HG02884 (cell line): ENCODE measurements around the gene TMEM106A.
"Not testable (repeated sequence)": the region's sequence is repeated elsewhere in the genome, so short reads cannot be mapped to it uniquely, and the experiment has no call there.

Source experiments
- ATAC-seq: cut with Tn5 transposase; IDR thresholded peaks from one replicate; pipeline ENCODE4 v1.9.1; 2021; ENCODE audit warnings: mild to moderate bottlenecking, moderate library complexity; ENCODE audit not compliant: unreplicated experiment

The TMEM106A gene

GRCh38 chr17:43211480-43212402 is at the start of gene TMEM106A:
TMEM106A (plus strand) TSS chr17:43211875; CDS start chr17:43213042, 1,167 bp downstream.
- ATAC-seq: no peak

DNA sequence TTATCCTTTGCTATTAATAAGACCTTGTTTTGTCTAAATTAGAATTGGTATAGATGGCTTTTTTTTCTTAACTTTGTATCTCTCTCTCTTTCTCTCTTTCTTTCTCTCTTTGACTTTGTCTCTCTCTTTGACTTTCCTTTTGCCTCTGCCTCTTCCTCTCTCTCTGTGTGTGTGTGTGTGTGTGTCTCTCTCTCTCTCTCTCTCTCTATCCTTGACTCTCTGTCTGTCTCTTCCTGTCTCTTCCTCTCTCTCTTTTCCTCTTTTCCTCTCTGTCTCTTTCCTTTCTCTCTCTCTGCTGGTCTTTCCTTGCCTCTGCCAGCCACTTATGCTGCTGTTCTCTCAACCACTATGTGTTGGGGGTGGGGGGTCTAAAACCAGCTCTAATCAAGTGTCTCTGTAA is 45.7 kb upstream of the TMEM106A start:
- not testable (repeated sequence) for ATAC-seq

- peak; percentile 7 for ATAC-seq
Measured at GRCh38 chr17:43169561-43170139, 42.0 kb upstream of the TMEM106A start.

GRCh38 chr17:43170140-43170765 is 41.4 kb upstream of the TMEM106A start:
- ATAC-seq: peak; percentile 64

DNA sequence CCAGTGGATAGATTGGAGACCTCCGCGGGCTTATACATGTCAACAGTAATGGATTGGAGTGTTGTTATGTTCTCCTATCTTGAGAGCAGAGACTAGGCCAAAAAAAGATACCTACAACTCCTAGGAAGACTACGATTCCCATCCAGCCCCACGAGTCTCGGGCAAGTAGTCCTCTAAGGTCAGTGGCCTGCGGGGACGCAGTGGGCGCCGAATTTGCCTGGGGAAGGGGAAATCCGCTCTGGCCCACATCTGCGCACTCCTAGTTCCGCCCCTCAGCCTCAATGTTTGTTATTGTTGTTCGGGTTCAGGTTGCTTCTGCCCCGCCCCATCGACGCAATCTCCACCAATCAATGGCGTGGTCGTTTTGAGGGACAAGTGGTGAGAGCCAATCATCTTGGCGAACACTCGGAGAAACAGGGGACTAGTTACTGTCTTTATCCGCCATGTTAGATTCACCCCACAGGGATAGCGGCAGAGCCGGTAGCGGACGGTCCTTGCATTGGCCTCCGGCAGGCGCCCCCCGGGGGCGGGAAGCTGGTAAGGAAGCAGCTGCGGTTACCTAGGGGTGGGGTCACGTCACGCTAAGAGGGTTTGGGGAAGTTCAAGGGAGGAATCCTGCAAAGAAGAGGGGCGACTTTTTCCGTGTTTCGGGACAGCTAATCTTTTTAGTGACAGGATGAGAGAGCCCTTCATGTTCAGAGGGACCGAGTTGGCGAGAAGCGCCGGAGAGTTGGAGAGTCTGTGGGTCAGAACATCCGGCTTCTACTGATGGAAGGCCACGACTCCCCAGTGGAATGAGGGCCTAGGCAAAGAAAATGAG is 40.7 kb upstream of the TMEM106A start, which contains the start of gene NBR1:
Gene NBR1, plus strand, starts transcription at position 449 of the 820 bp plus-strand sequence. CDS start 4,586 bp downstream, outside the sequence.
- ATAC-seq: peak; percentile 75

GRCh38 chr17:43171586-43172487 is 39.8 kb upstream of the TMEM106A start:
- no peak for ATAC-seq

- no peak for ATAC-seq
Measured at GRCh38 chr17:43175213-43176118, 36.2 kb upstream of the TMEM106A start.

DNA sequence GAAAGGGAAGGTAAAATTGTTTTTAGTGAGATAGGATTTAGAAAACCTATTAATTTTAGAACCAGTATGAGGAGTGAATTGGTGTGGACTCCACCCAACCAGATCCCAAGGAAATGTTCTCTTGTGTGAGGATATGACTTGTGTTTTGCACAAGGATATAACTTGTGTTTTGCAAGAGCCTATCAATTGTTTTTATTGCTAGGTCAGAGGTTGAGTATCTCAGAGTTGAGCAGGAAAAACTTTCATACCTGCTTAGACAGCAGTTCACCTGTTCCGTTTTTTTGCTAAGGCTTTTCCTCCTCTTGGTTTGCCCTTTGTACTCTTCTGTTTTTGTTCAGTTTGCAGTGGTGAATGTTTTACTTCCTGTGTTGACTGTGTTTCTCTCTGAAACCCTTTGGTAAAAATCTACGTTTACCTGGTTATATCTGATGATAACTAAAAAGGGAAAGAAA is 35.5 kb upstream of the TMEM106A start:
- ATAC-seq: no peak

DNA sequence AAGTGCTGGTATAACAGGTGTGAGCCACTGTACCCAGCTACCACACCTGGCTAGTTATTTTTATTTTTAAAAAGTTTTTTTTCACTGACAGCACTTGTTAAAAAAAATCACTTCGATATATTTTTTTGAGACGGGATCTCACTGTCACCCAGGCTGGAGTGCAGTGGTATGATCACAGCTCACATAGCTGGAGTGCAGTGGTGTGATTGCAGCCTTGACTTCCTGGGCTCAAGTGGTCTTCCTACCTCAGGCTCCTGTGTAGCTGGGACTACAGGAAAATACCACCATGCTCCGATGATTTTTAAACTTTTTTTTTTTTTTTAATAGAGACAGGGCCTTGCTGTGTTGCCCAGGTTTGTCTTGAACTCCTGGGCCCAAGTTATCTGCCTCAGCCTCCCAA is 27.8 kb upstream of the TMEM106A start:
- no peak for ATAC-seq

GRCh38 chr17:43186656-43187055 is 25.0 kb upstream of the TMEM106A start:
- not testable (repeated sequence) for ATAC-seq

GRCh38 chr17:43193251-43193650 is 18.4 kb upstream of the TMEM106A start:
- no peak for ATAC-seq

- ATAC-seq: no peak
Measured at GRCh38 chr17:43199633-43200032, 12.0 kb upstream of the TMEM106A start.

GRCh38 chr17:43200127-43200526 is 11.5 kb upstream of the TMEM106A start:
- no peak for ATAC-seq

- not testable (repeated sequence) for ATAC-seq
Measured at GRCh38 chr17:43203013-43203412, 8.7 kb upstream of the TMEM106A start.

DNA sequence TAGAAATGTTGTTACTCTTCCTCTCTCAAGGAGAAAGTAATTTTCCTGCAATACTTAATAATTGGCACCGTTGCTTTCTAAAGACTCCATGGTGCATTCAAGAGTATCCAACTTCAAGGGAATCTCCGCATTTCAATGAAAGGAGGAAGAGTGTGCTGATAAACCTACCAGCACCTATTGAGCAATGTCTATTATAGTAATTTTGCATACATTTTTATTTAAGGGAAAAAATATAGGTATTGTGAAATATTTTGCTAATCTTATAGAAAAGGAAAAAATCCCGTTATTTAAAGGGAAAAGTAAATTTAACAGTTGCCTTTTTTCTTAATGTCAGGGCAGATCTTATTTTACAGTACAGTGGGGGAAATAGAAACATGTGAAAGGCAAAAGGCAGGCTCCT is 1.1 kb upstream of the TMEM106A start:
- ATAC-seq: no peak

GRCh38 chr17:43211123-43211479 is 574 bp upstream of the TMEM106A start:
- ATAC-seq: no peak

DNA sequence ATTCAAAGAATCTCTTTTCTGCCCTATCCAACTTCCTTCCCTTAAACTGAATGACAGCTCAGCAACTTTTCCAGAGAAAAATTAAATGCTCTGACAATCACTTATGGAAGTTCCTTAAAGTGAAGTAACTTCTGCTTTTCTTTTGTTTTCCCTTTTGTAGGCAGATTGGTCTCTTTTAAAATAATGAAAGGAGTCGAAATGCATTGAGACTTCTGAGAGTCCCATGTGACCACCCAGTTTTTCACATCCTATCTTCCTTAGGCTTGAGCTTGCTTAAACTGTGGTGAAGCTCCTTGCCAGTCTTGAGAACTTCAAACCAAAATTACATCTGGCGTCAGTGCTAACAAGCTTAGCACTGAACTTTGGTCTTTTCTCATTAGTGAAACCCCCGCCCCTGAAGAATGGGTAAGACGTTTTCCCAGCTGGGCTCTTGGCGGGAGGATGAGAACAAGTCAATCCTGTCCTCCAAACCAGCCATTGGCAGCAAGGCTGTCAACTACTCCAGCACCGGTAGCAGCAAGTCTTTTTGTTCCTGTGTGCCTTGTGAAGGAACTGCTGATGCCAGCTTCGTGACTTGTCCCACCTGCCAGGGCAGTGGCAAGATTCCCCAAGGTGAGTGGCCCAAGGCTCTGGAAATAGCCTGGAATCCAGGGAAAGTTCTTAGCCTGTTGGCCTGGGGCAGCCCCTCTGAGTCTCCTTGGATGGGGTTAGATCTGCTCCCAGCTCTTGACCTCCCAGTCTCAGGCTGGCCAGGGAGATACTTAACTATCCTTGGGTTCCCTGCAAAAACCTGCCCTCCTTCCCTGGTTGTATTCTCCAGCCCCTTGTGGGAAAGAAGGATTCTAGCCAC is 1.2 kb downstream of the TMEM106A start:
- ATAC-seq: no peak

GRCh38 chr17:43213545-43213944 is 1.9 kb downstream of the TMEM106A start:
- no peak for ATAC-seq
